PFSK-1 (cell line): Measurements from ENCODE around the gene KIAA1549.

Experiments used
- FOXP2 ChIP-seq: optimal IDR thresholded peaks from 2 replicates; pipeline ENCODE3; 2011; ENCODE audit warnings: borderline replicate concordance, control low read depth, inconsistent platforms; ENCODE audit not compliant: insufficient read depth; ENCODE audit errors: extremely low read length, extremely low read depth
- POLR2AphosphoS5 ChIP-seq: IDR thresholded peaks from 2 replicates; pipeline ENCODE4 v1.6.1; 2012; ENCODE audit warnings: low read depth, mild to moderate bottlenecking, control low read depth, low read length, moderate library complexity
- SIN3A ChIP-seq: IDR thresholded peaks from 2 replicates; pipeline ENCODE4 v1.6.1; 2012; ENCODE audit warnings: mild to moderate bottlenecking, low read length, moderate library complexity, borderline replicate concordance; ENCODE audit not compliant: insufficient read depth
- TAF1 ChIP-seq: IDR thresholded peaks from 2 replicates; pipeline ENCODE4 v1.6.1; 2012; ENCODE audit warnings: low read length, control low read depth, borderline replicate concordance; ENCODE audit not compliant: insufficient read depth
- TF ChIP-seq, protein P1 (sequence below), 2 experiments: IDR thresholded peaks; 2 replicates each; pipeline versions ENCODE4 v1.6.1 to v1.8.0; 2011 to 2012; ENCODE audit warnings: low read depth in 2 of 2, low read length in 2 of 2, control low read depth in 1 of 2, inconsistent platforms in 1 of 2, mild to moderate bottlenecking in 1 of 2, moderate library complexity in 1 of 2; ENCODE audit not compliant: insufficient read depth in 1 of 2

Gene KIAA1549

DNA sequence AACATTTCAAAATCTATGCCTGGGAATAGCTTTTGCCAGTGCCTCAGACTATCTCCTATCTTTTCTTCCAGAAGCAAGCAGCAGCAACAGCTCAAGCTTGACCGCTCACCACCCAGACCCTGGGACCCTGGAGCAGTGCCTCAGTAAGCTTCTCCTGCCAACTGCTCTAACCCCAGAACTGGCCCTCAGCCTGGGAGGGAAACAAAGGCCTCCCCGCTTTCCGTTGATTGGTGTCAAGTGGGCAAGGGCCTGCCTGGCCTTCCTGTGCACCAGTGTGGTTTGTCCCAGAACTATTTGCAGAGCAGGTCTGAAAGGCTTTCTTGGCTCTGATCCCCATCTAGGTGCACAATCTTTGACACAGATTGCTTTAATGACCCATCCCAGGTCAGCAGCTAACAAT is 179.9 kb downstream of the KIAA1549 start:
- TF ChIP-seq, protein P1, sequence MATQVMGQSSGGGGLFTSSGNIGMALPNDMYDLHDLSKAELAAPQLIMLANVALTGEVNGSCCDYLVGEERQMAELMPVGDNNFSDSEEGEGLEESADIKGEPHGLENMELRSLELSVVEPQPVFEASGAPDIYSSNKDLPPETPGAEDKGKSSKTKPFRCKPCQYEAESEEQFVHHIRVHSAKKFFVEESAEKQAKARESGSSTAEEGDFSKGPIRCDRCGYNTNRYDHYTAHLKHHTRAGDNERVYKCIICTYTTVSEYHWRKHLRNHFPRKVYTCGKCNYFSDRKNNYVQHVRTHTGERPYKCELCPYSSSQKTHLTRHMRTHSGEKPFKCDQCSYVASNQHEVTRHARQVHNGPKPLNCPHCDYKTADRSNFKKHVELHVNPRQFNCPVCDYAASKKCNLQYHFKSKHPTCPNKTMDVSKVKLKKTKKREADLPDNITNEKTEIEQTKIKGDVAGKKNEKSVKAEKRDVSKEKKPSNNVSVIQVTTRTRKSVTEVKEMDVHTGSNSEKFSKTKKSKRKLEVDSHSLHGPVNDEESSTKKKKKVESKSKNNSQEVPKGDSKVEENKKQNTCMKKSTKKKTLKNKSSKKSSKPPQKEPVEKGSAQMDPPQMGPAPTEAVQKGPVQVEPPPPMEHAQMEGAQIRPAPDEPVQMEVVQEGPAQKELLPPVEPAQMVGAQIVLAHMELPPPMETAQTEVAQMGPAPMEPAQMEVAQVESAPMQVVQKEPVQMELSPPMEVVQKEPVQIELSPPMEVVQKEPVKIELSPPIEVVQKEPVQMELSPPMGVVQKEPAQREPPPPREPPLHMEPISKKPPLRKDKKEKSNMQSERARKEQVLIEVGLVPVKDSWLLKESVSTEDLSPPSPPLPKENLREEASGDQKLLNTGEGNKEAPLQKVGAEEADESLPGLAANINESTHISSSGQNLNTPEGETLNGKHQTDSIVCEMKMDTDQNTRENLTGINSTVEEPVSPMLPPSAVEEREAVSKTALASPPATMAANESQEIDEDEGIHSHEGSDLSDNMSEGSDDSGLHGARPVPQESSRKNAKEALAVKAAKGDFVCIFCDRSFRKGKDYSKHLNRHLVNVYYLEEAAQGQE (IDR thresholded peaks at IDR 0.05; ENCODE audit: insufficient read depth in 1 of 2, low read depth in 2 of 2, low read length in 2 of 2): no peak
- TF ChIP-seq FOXP2: no peak
- TF ChIP-seq POLR2AphosphoS5: no peak
- no peak for TF ChIP-seq TAF1
- TF ChIP-seq SIN3A: no peak

DNA sequence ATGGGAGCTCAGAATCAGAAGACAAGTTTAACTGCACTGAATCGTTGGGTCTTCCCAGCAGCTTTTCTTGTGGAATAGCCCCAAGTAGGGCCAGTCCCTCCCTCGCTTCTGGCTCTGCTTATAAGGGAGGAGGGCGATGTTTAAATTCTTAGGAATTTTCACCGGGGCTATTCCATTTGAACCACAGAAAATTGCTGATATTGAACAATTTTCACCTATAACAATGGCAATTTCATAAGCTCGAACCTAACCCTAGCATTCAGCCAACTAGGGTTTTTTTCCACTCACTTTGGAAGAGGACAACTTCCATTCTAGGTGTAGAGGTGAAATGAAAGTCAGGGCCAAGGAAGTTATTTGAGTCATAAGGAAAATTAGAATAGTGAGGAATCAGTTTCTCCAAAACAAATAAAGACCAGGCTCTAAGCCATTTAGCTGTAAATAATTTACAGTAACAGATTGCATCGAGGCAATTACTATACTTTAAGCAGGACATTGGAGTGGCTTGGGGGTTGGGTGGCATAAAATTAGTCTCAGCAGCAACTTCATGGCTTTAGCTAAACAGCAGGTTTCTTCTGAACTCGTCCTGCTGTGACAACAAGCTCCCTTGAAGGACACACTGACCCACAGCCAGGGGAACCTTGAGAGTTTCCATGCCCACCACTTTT is 181.7 kb downstream of the KIAA1549 start:
- TF ChIP-seq, protein P1 (IDR thresholded peaks at IDR 0.05; ENCODE audit: insufficient read depth in 1 of 2, low read depth in 2 of 2, low read length in 2 of 2): no peak
- TF ChIP-seq POLR2AphosphoS5 (no peak), FOXP2 (no peak), TAF1 (no peak), SIN3A (no peak)

DNA sequence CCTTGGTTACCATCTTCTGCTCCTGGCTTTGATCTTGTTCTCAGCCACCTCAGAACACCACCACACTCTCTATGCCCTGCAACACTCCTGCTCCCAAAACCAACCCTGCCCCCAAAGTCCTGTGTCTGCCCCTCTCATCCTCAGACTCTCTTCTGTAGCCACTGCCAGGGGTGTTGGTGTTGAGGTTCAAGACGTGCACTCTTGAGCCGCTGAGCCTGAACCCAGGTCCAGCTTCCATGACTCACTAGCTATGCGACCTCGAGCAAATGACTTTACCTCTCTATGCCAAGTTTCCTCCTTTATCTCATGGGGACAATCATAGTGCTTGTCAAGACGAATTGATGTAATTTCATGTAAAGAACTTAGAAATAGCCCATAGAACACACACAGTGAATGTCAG is 182.4 kb downstream of the KIAA1549 start:
- TF ChIP-seq POLR2AphosphoS5: no peak
- no peak for TF ChIP-seq TAF1
- TF ChIP-seq, protein P1 (IDR thresholded peaks at IDR 0.05; ENCODE audit: insufficient read depth in 1 of 2, low read depth in 2 of 2, low read length in 2 of 2): no peak
- TF ChIP-seq SIN3A: no peak
- TF ChIP-seq FOXP2: no peak

DNA sequence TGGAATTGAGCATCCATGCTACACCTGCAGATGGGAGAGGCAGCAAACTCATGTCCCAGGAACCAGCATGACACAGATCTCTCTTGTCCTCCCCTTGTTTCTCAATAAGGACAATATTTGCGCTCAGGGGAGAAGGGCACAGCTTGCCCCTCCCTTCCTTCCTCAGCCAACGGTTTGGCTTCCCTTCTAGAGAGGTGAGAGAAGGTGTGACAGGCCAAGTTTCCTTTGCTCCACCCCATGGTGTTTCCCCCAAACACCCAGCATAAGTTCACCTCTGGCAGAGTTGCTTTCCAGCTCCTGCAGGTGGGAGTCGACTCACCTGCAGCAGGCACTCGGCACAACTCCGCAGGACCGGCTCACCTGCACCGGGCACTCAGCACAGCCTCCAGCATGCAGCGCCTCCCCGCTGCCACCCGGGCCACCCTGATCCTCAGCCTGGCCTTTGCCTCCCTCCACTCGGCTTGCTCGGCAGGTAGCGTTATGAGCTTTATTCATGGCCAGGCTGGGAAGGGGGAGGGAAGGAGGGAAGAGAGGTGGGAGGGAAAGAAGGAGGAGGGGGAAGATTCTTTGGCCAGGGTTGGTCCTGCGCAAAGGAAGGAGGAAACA is 183.4 kb downstream of the KIAA1549 start, which contains the start of the genes ATP6V0A4 and TMEM213:
Gene ATP6V0A4 (minus strand): TSS at position 482 of the 606 bp plus-strand sequence. CDS start 26,949 bp downstream, outside the sequence.
Gene TMEM213 (plus strand): TSS at position 280 of the 606 bp plus-strand sequence. CDS start 111 bp downstream, at position 391.
- TF ChIP-seq FOXP2 (no peak), POLR2AphosphoS5 (no peak), TAF1 (no peak), SIN3A (no peak)
- TF ChIP-seq, protein P1 (IDR thresholded peaks at IDR 0.05; ENCODE audit: insufficient read depth in 1 of 2, low read depth in 2 of 2, low read length in 2 of 2): no peak
